ENCODE measurements around the gene NLGN4X.

NLGN4X gene

GRCh38 chrX:6071731-6072130 lies 156.9 kb downstream of the NLGN4X start:
- H3K4me1 Mint-ChIP-seq, result no peaks in the 10 kb centered on the region
- no peaks in the 10 kb centered on the region for H3K27me3 Mint-ChIP-seq
- H3K36me3 Mint-ChIP-seq, result no peaks in the 10 kb centered on the region
- H3K9me3 Mint-ChIP-seq, result no peaks in the 10 kb centered on the region
- H3K4me3 Mint-ChIP-seq, result no peak overlapping the region
- no peak overlapping the region for H3K27ac Mint-ChIP-seq
- ATAC-seq, result no peak

GRCh38 chrX:6067600-6067999 lies 161.1 kb downstream of the NLGN4X start:
- no peaks in the 10 kb centered on the region for H3K36me3 Mint-ChIP-seq
- no peaks in the 10 kb centered on the region for H3K27me3 Mint-ChIP-seq
- no peak for ATAC-seq
- peaks cover 2% of the 10 kb centered on the region for H3K9me3 Mint-ChIP-seq
- H3K27ac Mint-ChIP-seq, result no peak overlapping the region
- H3K4me1 Mint-ChIP-seq, result no peaks in the 10 kb centered on the region
- H3K4me3 Mint-ChIP-seq, result no peak overlapping the region

- Mint-ChIP-seq H3K36me3 (no peaks in the 10 kb centered on the region), H3K27ac (no peak overlapping the region), H3K9me3 (peaks cover 5% of the 10 kb centered on the region), H3K27me3 (peaks cover 14% of the 10 kb centered on the region), H3K4me1 (no peaks in the 10 kb centered on the region), H3K4me3 (no peak overlapping the region)
- no peak for ATAC-seq
Measured at GRCh38 chrX:6053141-6053540, 175.5 kb downstream of the NLGN4X start.

- no peaks in the 10 kb centered on the region for H3K4me1 Mint-ChIP-seq
- peaks cover 5% of the 10 kb centered on the region for H3K9me3 Mint-ChIP-seq
- H3K27ac Mint-ChIP-seq, result no peak overlapping the region
- H3K27me3 Mint-ChIP-seq, result peaks cover 14% of the 10 kb centered on the region
- H3K4me3 Mint-ChIP-seq, result no peak overlapping the region
- H3K36me3 Mint-ChIP-seq, result no peaks in the 10 kb centered on the region
- no peak for ATAC-seq
Measured at GRCh38 chrX:6052111-6052745, 176.4 kb downstream of the NLGN4X start.

GRCh38 chrX:6049132-6049531 lies 179.5 kb downstream of the NLGN4X start:
- H3K27ac Mint-ChIP-seq, result no peak overlapping the region

GRCh38 chrX:6041630-6042029 lies 187.0 kb downstream of the NLGN4X start:
- Mint-ChIP-seq H3K27ac (no peak overlapping the region), H3K36me3 (no peaks in the 10 kb centered on the region), H3K27me3 (no peaks in the 10 kb centered on the region), H3K9me3 (no peaks in the 10 kb centered on the region), H3K4me3 (no peak overlapping the region), H3K4me1 (no peaks in the 10 kb centered on the region)
- ATAC-seq, result no peak

More at GRCh38 chrX:6049132-6049531, 179.5 kb downstream of the NLGN4X start:
- Mint-ChIP-seq H3K4me1 (no peaks in the 10 kb centered on the region), H3K9me3 (peaks cover 5% of the 10 kb centered on the region), H3K27me3 (peaks cover 14% of the 10 kb centered on the region), H3K4me3 (no peak overlapping the region), H3K36me3 (no peaks in the 10 kb centered on the region)
- ATAC-seq, result no peak

GRCh38 chrX:6029014-6029413 lies 199.7 kb downstream of the NLGN4X start:
- no peaks in the 10 kb centered on the region for H3K9me3 Mint-ChIP-seq

GRCh38 chrX:6026980-6027379 lies 201.7 kb downstream of the NLGN4X start:
- ATAC-seq, result no peak
- Mint-ChIP-seq H3K4me3 (no peak overlapping the region), H3K36me3 (no peaks in the 10 kb centered on the region)

More at GRCh38 chrX:6029014-6029413, 199.7 kb downstream of the NLGN4X start:
- Mint-ChIP-seq H3K4me3 (no peak overlapping the region), H3K27ac (no peak overlapping the region), H3K4me1 (no peaks in the 10 kb centered on the region), H3K27me3 (no peaks in the 10 kb centered on the region), H3K36me3 (no peaks in the 10 kb centered on the region)
- ATAC-seq, result no peak

GRCh38 chrX:6026429-6026828 lies 202.2 kb downstream of the NLGN4X start:
- peaks cover 1% of the 10 kb centered on the region for H3K27me3 Mint-ChIP-seq
- ATAC-seq, result no peak

More at GRCh38 chrX:6026980-6027379, 201.7 kb downstream of the NLGN4X start:
- Mint-ChIP-seq H3K4me1 (peaks cover 2% of the 10 kb centered on the region), H3K9me3 (no peaks in the 10 kb centered on the region), H3K27ac (no peak overlapping the region), H3K27me3 (no peaks in the 10 kb centered on the region)

GRCh38 chrX:6024204-6024603 lies 204.5 kb downstream of the NLGN4X start:
- Mint-ChIP-seq H3K4me3 (no peak overlapping the region), H3K36me3 (no peaks in the 10 kb centered on the region), H3K27me3 (peaks cover 7% of the 10 kb centered on the region), H3K9me3 (no peaks in the 10 kb centered on the region), H3K27ac (no peak overlapping the region), H3K4me1 (peaks cover 11% of the 10 kb centered on the region)
- no peak for ATAC-seq

More at GRCh38 chrX:6026429-6026828, 202.2 kb downstream of the NLGN4X start:
- Mint-ChIP-seq H3K36me3 (no peaks in the 10 kb centered on the region), H3K9me3 (no peaks in the 10 kb centered on the region), H3K4me3 (no peak overlapping the region), H3K4me1 (peaks cover 6% of the 10 kb centered on the region), H3K27ac (no peak overlapping the region)

GRCh38 chrX:6021316-6022091 lies 207.2 kb downstream of the NLGN4X start:
- ATAC-seq, result no peak
- no peak overlapping the region for H3K27ac Mint-ChIP-seq
- H3K9me3 Mint-ChIP-seq, result no peaks in the 10 kb centered on the region
- peaks cover 11% of the 10 kb centered on the region for H3K4me1 Mint-ChIP-seq
- H3K4me3 Mint-ChIP-seq, result no peak overlapping the region
- no peaks in the 10 kb centered on the region for H3K36me3 Mint-ChIP-seq
- H3K27me3 Mint-ChIP-seq, result peaks cover 7% of the 10 kb centered on the region

- Mint-ChIP-seq H3K27me3 (peaks cover 7% of the 10 kb centered on the region), H3K27ac (no peak overlapping the region), H3K4me1 (peaks cover 11% of the 10 kb centered on the region), H3K9me3 (no peaks in the 10 kb centered on the region), H3K4me3 (no peak overlapping the region), H3K36me3 (no peaks in the 10 kb centered on the region)
- no peak for ATAC-seq
Measured at GRCh38 chrX:6019076-6019475, 209.6 kb downstream of the NLGN4X start.

GRCh38 chrX:6015423-6015822 lies 213.2 kb downstream of the NLGN4X start:
- ATAC-seq, result no peak
- Mint-ChIP-seq H3K4me3 (no peak overlapping the region), H3K27me3 (no peaks in the 10 kb centered on the region), H3K9me3 (no peaks in the 10 kb centered on the region), H3K27ac (no peak overlapping the region), H3K36me3 (no peaks in the 10 kb centered on the region), H3K4me1 (no peaks in the 10 kb centered on the region)

GRCh38 chrX:6012357-6012756 lies 216.3 kb downstream of the NLGN4X start:
- H3K36me3 Mint-ChIP-seq, result no peaks in the 10 kb centered on the region
- H3K4me1 Mint-ChIP-seq, result no peaks in the 10 kb centered on the region
- H3K9me3 Mint-ChIP-seq, result no peaks in the 10 kb centered on the region
- ATAC-seq, result no peak
- H3K4me3 Mint-ChIP-seq, result no peak overlapping the region
- H3K27me3 Mint-ChIP-seq, result no peaks in the 10 kb centered on the region
- no peak overlapping the region for H3K27ac Mint-ChIP-seq

GRCh38 chrX:6005856-6006255 lies 222.8 kb downstream of the NLGN4X start:
- H3K27ac Mint-ChIP-seq, result no peak overlapping the region
- no peaks in the 10 kb centered on the region for H3K4me1 Mint-ChIP-seq
- H3K27me3 Mint-ChIP-seq, result no peaks in the 10 kb centered on the region
- no peaks in the 10 kb centered on the region for H3K36me3 Mint-ChIP-seq
- ATAC-seq, result no peak
- H3K9me3 Mint-ChIP-seq, result no peaks in the 10 kb centered on the region
- no peak overlapping the region for H3K4me3 Mint-ChIP-seq

GRCh38 chrX:6004529-6004928 lies 224.1 kb downstream of the NLGN4X start:
- H3K36me3 Mint-ChIP-seq, result no peaks in the 10 kb centered on the region
- no peaks in the 10 kb centered on the region for H3K9me3 Mint-ChIP-seq
- H3K4me3 Mint-ChIP-seq, result no peak overlapping the region
- H3K27me3 Mint-ChIP-seq, result no peaks in the 10 kb centered on the region
- no peak overlapping the region for H3K27ac Mint-ChIP-seq
- H3K4me1 Mint-ChIP-seq, result no peaks in the 10 kb centered on the region
- ATAC-seq, result no peak

All from stimulated activated memory B cell treated with anti-CD40 and anti-IgM and Interleukin-4, amounts not matched to agents 10 μg/mL and 1 μg/mL and 100 μg/mL, for 72 hours (primary cell).